Activated gamma-delta T cell treated with anti-CD3 and anti-CD28 coated beads, Interleukin-2, amount 50 U/mL, for 16 hours (primary cell): ENCODE results near the gene SPATA13.
"Not testable (repeated sequence)": the region's sequence is repeated elsewhere in the genome, so short reads cannot be mapped to it uniquely, and the experiment has no call there.

ENCODE experiments used
- DNase-seq: peaks from one replicate; pipeline ENCODE4 v3.0.0-alpha.2; 2020; ENCODE audit warnings: low read depth

The SPATA13 gene

GRCh38 chr13:24318878-24319277, 158.4 kb downstream of the SPATA13 start:
- DNase-seq: not testable (repeated sequence)

GRCh38 chr13:24319641-24320040, 159.1 kb downstream of the SPATA13 start:
- DNase-seq: not testable (repeated sequence)

GRCh38 chr13:24321416-24321815, 160.9 kb downstream of the SPATA13 start:
- DNase-seq: not testable (repeated sequence)

GRCh38 chr13:24322470-24322869, 161.9 kb downstream of the SPATA13 start:
- DNase-seq: not testable (repeated sequence)

- DNase-seq: no peak
These were observed 162.7 kb downstream of the SPATA13 start for GRCh38 chr13:24323036-24323738.

- DNase-seq: no peak
These were observed 163.2 kb downstream of the SPATA13 start for GRCh38 chr13:24323739-24324075.

- DNase-seq: not testable (repeated sequence)
These were observed 167.1 kb downstream of the SPATA13 start for GRCh38 chr13:24327598-24327997.

GRCh38 chr13:24328145-24328544, 167.6 kb downstream of the SPATA13 start:
- no peak for DNase-seq

GRCh38 chr13:24338721-24339120, 178.2 kb downstream of the SPATA13 start:
- DNase-seq: no peak

- no peak for DNase-seq
These were observed 179.6 kb downstream of the SPATA13 start for GRCh38 chr13:24339937-24340607.

- DNase-seq: no peak
These were observed 180.1 kb downstream of the SPATA13 start for GRCh38 chr13:24340608-24340955.

GRCh38 chr13:24341439-24341838, 180.9 kb downstream of the SPATA13 start:
- DNase-seq: no peak

GRCh38 chr13:24348385-24348784, 187.9 kb downstream of the SPATA13 start:
- DNase-seq: no peak

- no peak for DNase-seq
These were observed 188.4 kb downstream of the SPATA13 start for GRCh38 chr13:24348797-24349515.

GRCh38 chr13:24349778-24350664, 189.5 kb downstream of the SPATA13 start:
- not testable (repeated sequence) for DNase-seq

GRCh38 chr13:24351423-24351822, 190.9 kb downstream of the SPATA13 start:
- no peak for DNase-seq

GRCh38 chr13:24353736-24354135, 193.2 kb downstream of the SPATA13 start:
- no peak for DNase-seq

GRCh38 chr13:24355103-24355502, 194.6 kb downstream of the SPATA13 start:
- DNase-seq: no peak

- no peak for DNase-seq
These were observed 195.8 kb downstream of the SPATA13 start for GRCh38 chr13:24356270-24356669.
